Choroid plexus epithelial cell (primary cell): ENCODE results near the gene ABHD16B.

Source experiments
- DNase-seq: peaks from one replicate; pipeline ENCODE4 v3.0.0-alpha.2; 2010; ENCODE audit warnings: low read depth
- H3K4me3 ChIP-seq: 2 replicates; pipeline ENCODE4 v1.5.1; 2011; ENCODE audit warnings: low read depth, mild to moderate bottlenecking, control low read depth, low read length, moderate library complexity
- CTCF ChIP-seq: conservative IDR thresholded peaks from 2 replicates; pipeline ENCODE4 v1.5.1; 2011; ENCODE audit warnings: low read depth, mild to moderate bottlenecking, control low read depth, inconsistent platforms, low read length, moderate library complexity

Gene ABHD16B

GRCh38 chr20:63829945-63830835, 31.1 kb upstream of the ABHD16B start:
- H3K4me3 ChIP-seq, result peak overlapping the region; percentile 63
- no peak for TF ChIP-seq CTCF
- DNase-seq, result peak; percentile 57

GRCh38 chr20:63830841-63831588, 30.3 kb upstream of the ABHD16B start, which contains the start of gene ZBTB46:
ZBTB46 (minus strand) TSS chr20:63831264; CDS start chr20:63790757, 40,507 bp downstream.
- no peak for TF ChIP-seq CTCF
- peak within 1 kb of the TSS; percentile 63 for H3K4me3 ChIP-seq
- peak; percentile 64 for DNase-seq

- TF ChIP-seq CTCF, result no peak
- H3K4me3 ChIP-seq, result peak overlapping the region; percentile 54
- no peak for DNase-seq
These were observed 29.7 kb upstream of the ABHD16B start for GRCh38 chr20:63831646-63831992.

GRCh38 chr20:63831993-63832686, 29.2 kb upstream of the ABHD16B start:
- peak overlapping the region; percentile 54 for H3K4me3 ChIP-seq
- no peak for TF ChIP-seq CTCF
- DNase-seq, result peak; percentile 68

GRCh38 chr20:63833776-63834490, 27.4 kb upstream of the ABHD16B start:
- DNase-seq, result peak; percentile 82
- TF ChIP-seq CTCF, result no peak
- no peak overlapping the region for H3K4me3 ChIP-seq

- no peak overlapping the region for H3K4me3 ChIP-seq
- DNase-seq, result no peak
- no peak for TF ChIP-seq CTCF
These were observed 26.8 kb upstream of the ABHD16B start for GRCh38 chr20:63834491-63834880.
